OCI-M1 (cell line): Measurements from ENCODE around the gene PARD3.
"Not testable (repeated sequence)": the region's sequence is repeated elsewhere in the genome, so short reads cannot be mapped to it uniquely, and the experiment has no call there.

ENCODE experiments used
- DNase-seq: peaks from one replicate; lab custom pipeline; 2025; lab: John Stamatoyannopoulos, UW

The PARD3 gene

GRCh38 chr10:34742456-34742855, 72.6 kb downstream of the PARD3 start:
- no peak for DNase-seq

- not testable (repeated sequence) for DNase-seq
Observed at GRCh38 chr10:34741087-34741486, 74.0 kb downstream of the PARD3 start.

DNA sequence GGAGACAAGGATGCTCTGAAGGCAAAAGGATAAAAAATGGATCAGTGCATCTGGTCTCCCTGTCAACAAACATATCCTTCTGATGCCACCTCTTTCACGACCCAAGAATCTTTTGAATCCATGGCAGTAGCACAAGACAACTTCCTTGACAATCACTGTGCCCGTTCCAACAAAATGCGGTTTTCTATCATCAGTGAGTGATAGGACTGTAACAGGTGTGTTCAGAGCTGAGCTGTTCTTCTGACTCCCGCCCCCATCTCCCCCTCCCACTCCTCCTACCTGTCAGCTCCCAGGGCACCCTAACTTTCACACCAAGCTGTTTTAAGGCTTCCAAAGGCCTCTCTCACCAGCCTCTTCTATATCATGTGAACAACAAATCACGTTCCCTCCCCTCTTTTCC, 74.8 kb downstream of the PARD3 start:
- DNase-seq = no peak

GRCh38 chr10:34739915-34740314, 75.2 kb downstream of the PARD3 start:
- no peak for DNase-seq

GRCh38 chr10:34737772-34738169, 77.3 kb downstream of the PARD3 start:
- no peak for DNase-seq

DNA sequence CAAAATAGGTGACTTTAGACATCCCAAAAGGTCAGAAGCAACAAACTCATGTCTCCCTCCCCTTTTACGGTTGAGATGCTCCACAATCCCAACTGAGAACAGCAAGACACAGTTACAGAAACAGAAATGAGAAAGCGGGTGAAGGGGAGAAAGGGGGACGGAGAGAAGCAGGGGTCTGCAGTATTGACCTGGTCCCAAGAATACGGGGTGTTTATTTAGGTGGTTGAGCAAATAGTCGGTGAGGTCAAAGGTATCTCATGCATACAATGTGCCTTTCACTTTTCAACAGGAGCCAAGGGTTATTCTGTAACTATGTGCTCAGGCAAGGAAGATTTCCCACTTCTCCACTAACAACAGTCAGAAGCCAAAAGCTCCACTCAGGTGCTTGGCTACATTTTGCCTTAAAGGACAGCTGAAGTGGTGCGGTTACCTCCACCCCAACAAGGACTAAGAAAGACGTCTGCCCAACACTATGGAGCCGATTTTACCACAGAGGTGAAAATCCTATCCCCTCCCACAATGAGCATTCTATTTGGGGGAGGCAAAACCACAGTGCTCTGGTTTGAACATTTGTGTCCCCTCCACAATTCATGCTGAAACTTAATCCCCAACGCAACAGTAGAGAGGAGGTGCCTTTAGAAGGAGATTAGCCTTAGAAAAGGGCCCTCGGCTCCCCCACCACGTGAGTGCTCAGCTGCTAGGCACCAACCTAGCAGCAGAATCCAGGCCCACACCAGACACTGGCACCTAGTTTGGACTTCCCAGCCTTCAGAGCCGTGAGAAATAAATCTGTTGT, 77.9 kb downstream of the PARD3 start:
- no peak for DNase-seq

DNA sequence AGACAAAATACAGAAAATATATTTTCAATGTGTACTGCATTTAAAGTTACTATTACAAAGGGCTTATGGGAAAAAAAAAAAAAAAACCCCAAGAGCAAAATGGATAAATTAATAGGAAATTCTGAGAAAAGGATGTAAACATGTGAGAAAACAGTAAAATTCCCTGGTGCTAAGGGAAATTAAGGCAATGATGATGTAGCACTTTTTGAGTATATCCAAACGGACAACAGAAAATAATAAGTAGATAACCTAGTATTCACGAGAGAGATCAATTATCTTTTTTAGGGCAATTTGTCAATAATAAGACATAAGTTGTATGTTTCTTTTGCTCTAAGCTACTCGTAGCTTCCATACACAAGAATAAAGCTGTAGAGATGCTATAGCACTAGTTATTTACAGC, 80.2 kb downstream of the PARD3 start:
- DNase-seq = no peak

DNA sequence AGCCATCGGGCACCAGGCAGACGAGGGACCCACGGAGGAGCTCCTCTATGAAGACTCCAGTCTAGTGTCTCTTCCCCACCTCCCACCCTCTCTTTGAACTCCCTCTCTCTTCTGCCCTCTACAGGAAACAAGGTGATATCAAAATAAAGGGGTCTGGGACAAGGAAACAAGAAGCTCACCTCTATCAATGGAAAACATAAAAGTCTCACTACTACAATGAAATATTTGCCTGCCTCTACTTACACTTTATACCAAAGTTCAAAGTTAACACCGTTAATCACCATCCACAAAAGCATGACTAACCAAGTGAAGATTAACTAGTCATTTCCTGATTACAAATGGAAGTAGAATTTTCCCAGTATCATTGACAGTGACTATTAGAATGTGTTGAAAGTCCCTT, 82.2 kb downstream of the PARD3 start:
- peak; percentile 31 for DNase-seq

DNA sequence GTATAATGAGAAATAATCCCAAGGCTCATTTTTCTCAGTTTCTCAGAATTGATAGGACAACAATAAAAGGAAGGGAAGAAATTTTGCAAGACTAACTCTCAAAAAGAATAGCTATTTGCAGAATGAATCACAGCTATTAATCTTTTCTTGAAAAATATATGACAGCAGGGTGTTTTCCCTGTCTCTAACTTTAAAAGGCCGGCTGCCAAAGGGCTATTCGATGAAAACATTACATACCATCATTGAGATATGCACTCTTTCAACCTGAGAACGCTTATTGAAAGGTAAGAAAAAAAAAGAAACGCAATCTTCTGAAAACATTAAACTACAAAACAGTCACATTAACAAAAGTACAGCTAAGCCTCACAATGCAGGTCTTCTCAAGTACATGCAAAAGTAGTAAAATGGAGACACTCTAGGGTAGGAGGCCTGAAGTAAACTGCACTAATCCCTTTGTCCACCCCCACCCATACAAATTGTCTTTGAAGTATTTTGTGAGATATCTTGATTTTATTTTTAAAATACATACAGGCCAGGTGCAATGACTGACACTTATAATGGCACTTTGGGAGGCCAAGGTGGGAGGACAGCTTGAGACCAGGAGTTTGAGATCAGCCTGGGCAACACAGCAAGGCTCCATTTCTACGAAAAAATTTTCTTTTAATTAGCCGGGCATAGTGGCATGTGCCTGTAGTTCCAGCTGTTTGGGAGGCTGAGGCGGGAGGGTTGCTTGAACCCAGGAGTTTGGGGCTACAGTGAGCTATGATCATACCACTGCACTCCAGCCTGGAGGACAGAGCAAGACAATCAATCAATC, 83.0 kb downstream of the PARD3 start:
- DNase-seq = no peak

- no peak for DNase-seq
Observed at GRCh38 chr10:34731213-34731612, 83.9 kb downstream of the PARD3 start.

DNA sequence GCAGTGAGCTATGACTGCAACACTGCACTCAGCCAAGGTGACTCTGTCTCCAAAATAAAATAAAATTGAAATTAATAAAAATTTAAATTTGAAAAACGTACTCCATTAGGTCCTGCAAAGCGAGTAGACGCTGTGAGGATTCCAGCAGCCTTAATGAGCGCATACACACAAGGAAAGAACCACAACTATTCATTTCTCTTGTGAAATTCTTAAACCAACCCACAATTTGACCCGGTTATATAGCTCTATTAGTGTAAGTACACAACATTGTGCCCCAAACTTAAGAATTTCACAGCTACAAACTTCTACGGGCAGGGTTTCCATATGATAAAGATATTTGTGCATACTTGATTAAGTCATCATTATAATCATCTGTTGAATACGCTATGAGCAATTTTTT, 84.4 kb downstream of the PARD3 start:
- DNase-seq = no peak

DNA sequence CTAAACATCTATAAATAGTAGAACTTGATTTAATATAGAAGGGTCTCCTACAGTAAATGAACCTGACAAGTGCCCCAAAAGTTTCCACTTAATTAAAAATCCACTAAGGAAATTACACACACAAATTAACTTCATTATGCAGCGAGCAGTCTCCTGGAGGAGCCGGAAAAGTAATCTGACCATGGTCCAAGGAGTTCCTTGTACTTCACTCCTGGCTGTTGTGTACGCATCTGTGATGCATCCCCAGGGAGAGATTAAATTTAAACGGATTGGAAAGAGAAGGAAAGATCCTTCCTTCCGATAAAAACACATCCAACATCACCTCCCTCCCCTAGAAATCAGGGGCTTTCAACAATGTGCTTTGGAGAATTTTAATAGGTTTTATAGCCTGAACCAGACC, 85.5 kb downstream of the PARD3 start:
- no peak for DNase-seq

- no peak for DNase-seq
Observed at GRCh38 chr10:34728361-34728760, 86.7 kb downstream of the PARD3 start.

DNA sequence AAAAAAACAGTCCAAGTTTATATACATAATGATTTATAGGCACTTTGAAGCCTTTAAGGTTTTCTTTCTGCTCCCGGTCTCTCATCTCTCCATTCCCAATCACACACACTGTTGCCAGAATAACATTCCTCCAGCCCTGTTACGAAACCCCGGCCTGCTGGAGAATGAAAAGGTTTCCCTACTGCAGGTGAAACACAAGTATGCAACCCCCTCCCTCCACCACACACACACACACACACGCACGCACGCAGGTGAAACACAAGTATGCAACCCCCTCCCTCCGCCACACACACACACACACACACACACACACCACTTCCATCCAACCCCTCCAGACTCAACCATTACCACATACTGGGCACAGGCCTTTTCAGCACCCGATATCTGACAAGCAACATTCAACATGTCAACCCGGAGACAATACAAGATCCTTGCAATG, 87.5 kb downstream of the PARD3 start:
- DNase-seq = no peak

DNA sequence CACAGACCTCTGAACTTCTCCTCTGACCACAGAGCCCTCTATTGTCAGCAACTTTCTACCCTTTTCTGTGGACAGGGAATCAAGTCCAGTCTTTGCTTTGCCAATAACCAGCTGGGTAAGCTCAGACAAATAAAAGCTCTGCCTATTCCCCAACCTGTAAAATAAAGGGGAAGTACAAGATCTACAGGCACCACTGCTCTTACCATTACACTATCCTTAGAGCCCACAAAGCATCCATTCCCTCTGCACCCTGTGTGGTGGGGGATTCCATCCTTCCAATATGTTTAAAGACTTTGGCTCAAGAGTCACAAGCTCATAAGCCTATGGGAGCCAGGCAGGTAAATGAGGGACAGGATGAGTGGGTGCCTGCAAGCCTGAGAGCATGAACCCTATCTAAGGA, 88.2 kb downstream of the PARD3 start:
- DNase-seq = no peak

GRCh38 chr10:34723750-34724149, 91.3 kb downstream of the PARD3 start:
- DNase-seq = peak; percentile 37

DNA sequence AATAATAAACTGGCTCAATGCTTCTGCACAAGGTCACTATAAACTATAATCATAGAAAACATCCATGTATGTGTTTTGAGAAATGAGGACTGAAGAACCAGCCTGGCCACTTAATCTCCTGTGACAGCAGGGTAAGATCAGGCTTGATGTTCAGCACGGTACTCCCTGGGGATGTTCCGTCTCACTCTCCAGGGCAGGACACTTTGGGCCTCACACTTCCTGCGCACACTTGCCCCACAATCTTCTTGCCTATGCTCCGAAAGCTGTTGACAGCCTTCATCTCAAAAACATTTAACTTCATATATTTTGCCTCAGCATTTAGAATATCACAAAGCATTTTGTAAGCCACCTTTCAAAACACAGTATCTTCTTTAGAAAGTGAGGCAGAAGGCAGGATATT, 92.7 kb downstream of the PARD3 start:
- DNase-seq = no peak

- DNase-seq = no peak
Observed at GRCh38 chr10:34721208-34721840, 93.8 kb downstream of the PARD3 start.

DNA sequence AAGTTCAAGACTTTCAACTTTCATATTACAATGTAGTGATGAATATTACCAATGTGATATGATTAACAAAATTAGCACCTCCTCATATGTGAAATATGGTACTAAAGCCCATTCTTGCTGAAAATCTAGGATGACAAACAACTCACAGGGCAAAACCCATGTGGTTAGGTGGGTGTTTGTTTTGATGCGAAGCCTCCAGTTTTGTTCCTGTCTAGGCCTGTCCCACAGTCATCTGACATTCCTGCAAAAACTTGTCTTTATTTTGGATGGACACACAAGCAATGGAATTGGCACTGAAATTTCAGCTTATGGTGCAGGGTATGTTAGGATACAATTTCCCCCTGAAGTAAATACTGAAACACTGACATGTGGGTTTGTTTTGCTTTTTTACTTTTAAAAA, 95.3 kb downstream of the PARD3 start:
- DNase-seq = no peak

- no peak for DNase-seq
Observed at GRCh38 chr10:34719328-34719727, 95.8 kb downstream of the PARD3 start.

DNA sequence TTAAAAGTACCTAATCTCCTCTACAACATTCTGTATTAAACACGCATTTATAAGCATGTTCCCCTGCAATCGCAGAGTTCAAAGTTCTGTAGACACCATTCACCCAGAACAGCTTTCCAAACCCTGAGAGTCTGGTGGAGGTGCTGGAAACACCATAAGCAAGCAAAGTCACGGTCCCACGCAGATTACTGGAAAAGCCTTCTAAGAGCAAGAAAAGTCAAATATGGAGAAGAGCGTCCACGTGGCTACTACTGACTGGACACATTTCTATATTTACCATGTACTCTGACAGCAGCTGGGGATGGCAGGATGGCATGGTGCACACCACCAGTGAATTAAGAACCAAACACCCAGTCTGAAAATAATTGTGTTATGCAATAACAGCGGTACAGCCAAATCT, 97.7 kb downstream of the PARD3 start:
- DNase-seq = no peak

GRCh38 chr10:34716958-34717357, 98.1 kb downstream of the PARD3 start:
- peak; percentile 91 for DNase-seq

GRCh38 chr10:34716234-34716633, 98.9 kb downstream of the PARD3 start:
- no peak for DNase-seq
